ENCODE measurements around the gene GALNT18. TPM values are rescaled to one million over a fixed set of nuclear protein-coding genes. Genes with fewer than 3 reads are reported as not detected.
A peak's percentile ranks its signal among the peaks of the same experiment; 100 is the strongest.

GALNT18 gene
- total and polyA plus RNA-seq, 7 donors = 4.6 to 32.4 (median 8.3) TPM

- ATAC-seq (no peak), DNase-seq (no peak)
- no peaks in the 10 kb centered on the region for H3K27me3 ChIP-seq (ENCODE audit: insufficient read depth in 3 of 3, low read length in 2 of 3)
- peaks cover 18% of the 10 kb centered on the region for H3K4me1 ChIP-seq
- peak overlapping the region; percentile 31 for H3K27ac ChIP-seq
- 68 to 84% (median 83%) methylated on average over 5 of the region's 5 CpGs for WGBS, 3 donors
- H3K9me3 ChIP-seq = no peaks in the 10 kb centered on the region
- intact Hi-C loops (cut with DNase I) = no loop called here
- H3K4me3 ChIP-seq = no peak overlapping the region
- TF ChIP-seq, protein P1, sequence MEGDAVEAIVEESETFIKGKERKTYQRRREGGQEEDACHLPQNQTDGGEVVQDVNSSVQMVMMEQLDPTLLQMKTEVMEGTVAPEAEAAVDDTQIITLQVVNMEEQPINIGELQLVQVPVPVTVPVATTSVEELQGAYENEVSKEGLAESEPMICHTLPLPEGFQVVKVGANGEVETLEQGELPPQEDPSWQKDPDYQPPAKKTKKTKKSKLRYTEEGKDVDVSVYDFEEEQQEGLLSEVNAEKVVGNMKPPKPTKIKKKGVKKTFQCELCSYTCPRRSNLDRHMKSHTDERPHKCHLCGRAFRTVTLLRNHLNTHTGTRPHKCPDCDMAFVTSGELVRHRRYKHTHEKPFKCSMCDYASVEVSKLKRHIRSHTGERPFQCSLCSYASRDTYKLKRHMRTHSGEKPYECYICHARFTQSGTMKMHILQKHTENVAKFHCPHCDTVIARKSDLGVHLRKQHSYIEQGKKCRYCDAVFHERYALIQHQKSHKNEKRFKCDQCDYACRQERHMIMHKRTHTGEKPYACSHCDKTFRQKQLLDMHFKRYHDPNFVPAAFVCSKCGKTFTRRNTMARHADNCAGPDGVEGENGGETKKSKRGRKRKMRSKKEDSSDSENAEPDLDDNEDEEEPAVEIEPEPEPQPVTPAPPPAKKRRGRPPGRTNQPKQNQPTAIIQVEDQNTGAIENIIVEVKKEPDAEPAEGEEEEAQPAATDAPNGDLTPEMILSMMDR (IDR thresholded peaks at IDR 0.05) = no peak
- H3K36me3 ChIP-seq (ENCODE audit: insufficient read depth in 1 of 2, low read depth in 1 of 2) = no peaks in the 10 kb centered on the region
These were observed 39.6 kb downstream of the GALNT18 start for GRCh38 chr11:11582011-11582701.

DNA sequence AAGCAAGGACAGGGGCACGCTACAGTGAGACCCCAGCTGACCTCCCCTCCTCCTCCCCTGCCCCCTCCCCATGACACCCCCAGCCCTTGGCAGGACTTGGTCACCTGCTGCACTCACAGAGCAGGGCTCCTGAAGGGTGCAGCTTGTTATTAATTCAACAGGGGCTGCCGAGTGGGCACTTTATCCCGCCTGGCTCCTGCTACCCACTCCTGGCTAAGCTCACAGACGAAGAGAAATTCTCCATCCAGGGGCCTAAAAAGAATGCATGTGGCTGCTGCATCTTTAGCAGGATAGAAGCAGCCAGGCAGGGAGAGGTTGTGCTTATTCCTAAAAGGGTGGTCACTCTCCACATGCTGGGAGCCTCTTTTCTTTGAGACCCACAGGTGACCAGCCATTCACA, 40.3 kb downstream of the GALNT18 start:
- WGBS, 3 donors = 80 to 88% (median 81%) methylated on average over 4 of the region's 4 CpGs
- intact Hi-C loops (cut with DNase I) = no loop called here
- H3K4me1 ChIP-seq = peaks cover 18% of the 10 kb centered on the region
- H3K27ac ChIP-seq = peak overlapping the region; percentile 65
- H3K36me3 ChIP-seq (ENCODE audit: insufficient read depth in 1 of 2, low read depth in 1 of 2) = no peaks in the 10 kb centered on the region
- no peak overlapping the region for H3K4me3 ChIP-seq
- DNase-seq (no peak), ATAC-seq (no peak)
- TF ChIP-seq, protein P1 (IDR thresholded peaks at IDR 0.05) = no peak
- H3K27me3 ChIP-seq (ENCODE audit: insufficient read depth in 3 of 3, low read length in 2 of 3) = no peaks in the 10 kb centered on the region
- no peaks in the 10 kb centered on the region for H3K9me3 ChIP-seq

DNA sequence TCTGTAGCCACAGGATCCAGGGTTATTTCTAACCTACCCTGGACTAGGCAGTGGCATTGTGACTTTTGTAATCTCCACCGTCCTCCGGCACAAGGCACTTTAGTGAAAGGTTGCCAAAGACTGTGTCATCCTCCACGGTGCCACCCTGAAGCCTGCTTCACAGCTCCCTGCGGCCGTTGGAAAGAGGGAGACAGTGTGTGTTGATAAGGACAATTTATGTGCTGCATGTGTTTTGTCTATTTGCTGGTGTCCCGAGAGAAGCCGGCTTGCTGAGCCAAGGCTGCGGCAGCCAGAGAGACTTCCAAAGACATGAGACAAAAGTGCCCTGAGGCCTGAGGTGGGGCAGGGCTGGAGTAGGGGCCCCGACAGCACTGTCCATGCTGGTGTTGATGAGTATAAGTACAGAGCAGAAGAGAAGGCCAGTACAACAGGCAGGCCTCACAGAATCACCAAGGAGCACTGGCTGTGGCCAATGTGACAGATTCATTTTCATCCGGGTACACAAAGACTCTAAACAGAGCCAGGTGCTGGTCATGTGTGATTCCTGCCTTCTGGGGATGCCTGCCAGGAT, 40.9 kb downstream of the GALNT18 start:
- H3K9me3 ChIP-seq = no peaks in the 10 kb centered on the region
- ATAC-seq (peak; percentile 77 to 91 (median 84)), DNase-seq (no peak)
- H3K27me3 ChIP-seq (ENCODE audit: insufficient read depth in 3 of 3, low read length in 2 of 3) = no peaks in the 10 kb centered on the region
- no peaks in the 10 kb centered on the region for H3K36me3 ChIP-seq (ENCODE audit: insufficient read depth in 1 of 2, low read depth in 1 of 2)
- TF ChIP-seq, protein P1 (IDR thresholded peaks at IDR 0.05) = no peak
- WGBS, 3 donors = 10 to 14% (median 12%) methylated on average over 10 of the region's 10 CpGs
- H3K4me3 ChIP-seq = no peak overlapping the region
- H3K27ac ChIP-seq = peak overlapping the region; percentile 65
- peaks cover 18% of the 10 kb centered on the region for H3K4me1 ChIP-seq
- intact Hi-C loops (cut with DNase I) = no loop called here

DNA sequence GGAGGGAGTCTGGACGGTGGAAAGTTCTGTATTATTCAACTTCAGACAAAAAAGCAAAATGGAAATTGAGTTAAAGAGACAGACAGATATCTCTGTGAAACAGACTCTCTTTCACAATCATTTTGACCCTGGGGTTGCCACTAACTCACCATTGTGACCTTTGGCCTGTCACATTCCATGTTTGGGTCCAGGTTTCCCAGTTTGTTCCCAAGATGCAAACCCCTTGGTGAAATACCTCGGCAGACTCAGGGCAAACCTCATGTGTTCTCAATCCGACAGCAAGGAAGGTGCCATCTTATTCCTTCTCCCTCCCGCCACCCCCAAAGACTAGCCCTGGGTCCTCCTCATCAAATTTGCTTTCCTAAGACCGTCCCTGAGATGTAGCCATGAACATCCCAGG, 41.8 kb downstream of the GALNT18 start:
- no peak overlapping the region for H3K27ac ChIP-seq
- intact Hi-C loops (cut with DNase I) = no loop called here
- no peaks in the 10 kb centered on the region for H3K27me3 ChIP-seq (ENCODE audit: insufficient read depth in 3 of 3, low read length in 2 of 3)
- no peaks in the 10 kb centered on the region for H3K9me3 ChIP-seq
- 84 to 91% (median 85%) methylated on average over 5 of the region's 5 CpGs for WGBS, 3 donors
- H3K36me3 ChIP-seq (ENCODE audit: insufficient read depth in 1 of 2, low read depth in 1 of 2) = no peaks in the 10 kb centered on the region
- no peak for DNase-seq
- no peak for ATAC-seq
- peaks cover 18% of the 10 kb centered on the region for H3K4me1 ChIP-seq
- TF ChIP-seq, protein P1 (IDR thresholded peaks at IDR 0.05) = no peak
- no peak overlapping the region for H3K4me3 ChIP-seq
